Keratinocyte (primary cell): ENCODE results near the gene WWC2. TPM values are rescaled to one million over a fixed set of nuclear protein-coding genes. Genes with fewer than 3 reads are reported as not detected.

Source experiments
- DNase-seq: peaks from one replicate; pipeline ENCODE4 v3.0.0-alpha.2; 2011; ENCODE audit warnings: low read depth, missing footprints, low spot score
- FAIRE-seq: peaks from 2 replicates; lab custom pipeline; 2011; peaks lifted over from hg19 to GRCh38; lab: Jason Lieb, UNC
- H2AFZ ChIP-seq: 2 replicates; pipeline ENCODE4 v1.6.0; 2012; ENCODE audit warnings: low read length, control low read depth, inconsistent platforms; ENCODE audit not compliant: control insufficient read depth
- H3K27ac ChIP-seq: 2 replicates; pipeline ENCODE4 v1.5.1; 2011; ENCODE audit warnings: low read length; ENCODE audit not compliant: control insufficient read depth, insufficient read depth
- H3K27me3 ChIP-seq: 3 replicates; pipeline ENCODE4 v1.6.0; 2011; ENCODE audit warnings: low read length; ENCODE audit not compliant: control insufficient read depth, insufficient read depth; ENCODE audit errors: extremely low read depth
- H3K36me3 ChIP-seq, 2 experiments: 2 replicates in 1 of 2; 3 replicates in 1 of 2; pipeline ENCODE4 v1.5.1; 2011; ENCODE audit warnings: low read length in 2 of 2, mild to moderate bottlenecking in 1 of 2; ENCODE audit not compliant: control insufficient read depth in 2 of 2, insufficient read depth in 2 of 2; ENCODE audit errors: extremely low read depth in 1 of 2
- H3K4me1 ChIP-seq: 3 replicates; pipeline ENCODE4 v1.5.1; 2011; ENCODE audit warnings: low read length; ENCODE audit not compliant: control insufficient read depth, insufficient read depth; ENCODE audit errors: extremely low read depth
- H3K4me2 ChIP-seq: 3 replicates; pipeline ENCODE4 v1.6.0; 2011; ENCODE audit warnings: low read depth, low read length; ENCODE audit not compliant: control insufficient read depth, insufficient read depth; ENCODE audit errors: extremely low read depth
- H3K4me3 ChIP-seq, 3 experiments: fragments of 200-600 bp in 1 of 3; sonication (generic) in 1 of 3; 2 replicates in 2 of 3; 3 replicates in 1 of 3; pipeline ENCODE4 v1.5.1; 2011 to 2016; ENCODE audit warnings: low read length in 3 of 3, mild to moderate bottlenecking in 3 of 3, control low read depth in 2 of 3, inconsistent platforms in 1 of 3, low read depth in 1 of 3, mixed read lengths in 1 of 3, mixed run types in 1 of 3, moderate library complexity in 1 of 3; ENCODE audit not compliant: control insufficient read depth in 2 of 3, insufficient read depth in 2 of 3; ENCODE audit errors: extremely low read depth in 1 of 3
- H3K79me2 ChIP-seq: 2 replicates; pipeline ENCODE4 v1.6.0; 2012; ENCODE audit warnings: low read length; ENCODE audit not compliant: control insufficient read depth, insufficient read depth
- H3K9ac ChIP-seq: 3 replicates; pipeline ENCODE4 v1.6.0; 2011; ENCODE audit warnings: low read length; ENCODE audit not compliant: control insufficient read depth, insufficient read depth; ENCODE audit errors: extremely low read depth
- H3K9me1 ChIP-seq: 3 replicates; pipeline ENCODE4 v1.6.0; 2011; ENCODE audit warnings: low read length; ENCODE audit not compliant: control insufficient read depth, insufficient read depth; ENCODE audit errors: extremely low read depth
- H3K9me3 ChIP-seq: 2 replicates; pipeline ENCODE4 v1.5.1; 2012; ENCODE audit warnings: low read depth, low read length; ENCODE audit not compliant: control insufficient read depth
- H4K20me1 ChIP-seq: 3 replicates; pipeline ENCODE4 v1.6.0; 2011; ENCODE audit warnings: low read length; ENCODE audit not compliant: control insufficient read depth, insufficient read depth; ENCODE audit errors: extremely low read depth
- CTCF ChIP-seq, 3 experiments: IDR thresholded peaks in 1 of 3; conservative IDR thresholded peaks in 1 of 3; optimal IDR thresholded peaks in 1 of 3; 2 replicates in 2 of 3; 3 replicates in 1 of 3; pipeline versions ENCODE3 to v1.5.1; 2011; ENCODE audit warnings: low read length in 3 of 3, mild to moderate bottlenecking in 3 of 3, moderate library complexity in 2 of 3, control low read depth in 1 of 3, inconsistent platforms in 1 of 3; ENCODE audit not compliant: insufficient read depth in 2 of 3; ENCODE audit errors: extremely low read depth in 1 of 3
- EZH2 ChIP-seq: IDR thresholded peaks from one replicate; pipeline ENCODE4 v1.6.1; 2012; ENCODE audit warnings: inconsistent platforms, mild to moderate bottlenecking, low read length, moderate library complexity
- dilution Hi-C: fragments of 300-500 bp; cut with MboI; formaldehyde crosslinking; loops from one replicate; pipeline ENCODE4 v1.7.0; 2020; ENCODE audit warnings: low sequenced_read_pairs; ENCODE audit not compliant: extremely low pct_ligation_motif_present
- polyA plus RNA-seq, 5 experiments: library from polyadenylated mRNA; depleted of rRNA in 3 of 5; stranded (reverse) in 3 of 5; stranded (forward) in 1 of 5; unstranded in 1 of 5; fragments of >200 nt; gene quantifications; 1 replicate in 1 of 5; 2 replicates in 3 of 5; 3 replicates in 1 of 5; pipeline versions ENCODE4 v1.2.1 to v1.2.3, GENCODE V29; 2011 to 2012; ENCODE audit warnings: missing spikeins in 2 of 5, low read depth in 1 of 5, low replicate concordance in 1 of 5

Gene WWC2
- polyA plus RNA-seq, 1 donor (not counting 4 experiments of a cell fraction or from before 2014, with no cell fraction given) = 15.4 TPM

GRCh38 chr4:183068502-183068901, 30.6 kb upstream of the WWC2 start:
- Histone ChIP-seq H3K9ac (no peak overlapping the region), H2AFZ (no peak overlapping the region), H3K4me3 (no peak overlapping the region), H3K36me3 (no peaks in the 10 kb centered on the region), H4K20me1 (no peaks in the 10 kb centered on the region), H3K4me1 (peaks cover 2% of the 10 kb centered on the region), H3K27me3 (no peaks in the 10 kb centered on the region), H3K27ac (no peak overlapping the region), H3K9me1 (no peaks in the 10 kb centered on the region), H3K4me2 (no peak overlapping the region), H3K79me2 (no peaks in the 10 kb centered on the region), H3K9me3 (no peaks in the 10 kb centered on the region)
- dilution Hi-C loops = no loop called here
- TF ChIP-seq CTCF (optimal IDR thresholded peaks at IDR 0.05 in 1 of 3, IDR thresholded peaks at IDR 0.05 in 1 of 3, conservative IDR thresholded peaks at IDR 0.05 in 1 of 3; ENCODE audit: extremely low read depth in 1 of 3, insufficient read depth in 2 of 3, low read length in 3 of 3) (no peak), EZH2 (no peak)
- DNase-seq = no peak
- FAIRE-seq = no peak

GRCh38 chr4:183071222-183071621, 27.8 kb upstream of the WWC2 start:
- Histone ChIP-seq H3K4me2 (no peak overlapping the region), H3K9me3 (no peaks in the 10 kb centered on the region), H3K36me3 (no peaks in the 10 kb centered on the region), H4K20me1 (no peaks in the 10 kb centered on the region), H2AFZ (no peak overlapping the region), H3K9ac (no peak overlapping the region), H3K27ac (no peak overlapping the region), H3K9me1 (no peaks in the 10 kb centered on the region), H3K4me3 (no peak overlapping the region), H3K27me3 (no peaks in the 10 kb centered on the region), H3K79me2 (no peaks in the 10 kb centered on the region), H3K4me1 (peaks cover 3% of the 10 kb centered on the region)
- no peak for TF ChIP-seq EZH2
- no peak for TF ChIP-seq CTCF (optimal IDR thresholded peaks at IDR 0.05 in 1 of 3, IDR thresholded peaks at IDR 0.05 in 1 of 3, conservative IDR thresholded peaks at IDR 0.05 in 1 of 3; ENCODE audit: extremely low read depth in 1 of 3, insufficient read depth in 2 of 3, low read length in 3 of 3)
- dilution Hi-C loops = no loop called here
- FAIRE-seq = no peak
- DNase-seq = no peak
